PC-9 (cell line): ENCODE measurements around the gene KIAA1671.

Experiments
- EZH2 ChIP-seq: fragments of 200-600 bp; sonication (generic); IDR thresholded peaks from 2 replicates; pipeline ENCODE4 v1.8.0; 2017; ENCODE audit warnings: antibody characterized with exemption, low read depth
- TF ChIP-seq, protein P1 (sequence below): fragments of 200-600 bp; sonication (generic); conservative IDR thresholded peaks from 2 replicates; pipeline ENCODE4 v1.6.1; 2017; ENCODE audit warnings: mixed run types, antibody characterized with exemption, mild to moderate bottlenecking, moderate library complexity

DNA sequence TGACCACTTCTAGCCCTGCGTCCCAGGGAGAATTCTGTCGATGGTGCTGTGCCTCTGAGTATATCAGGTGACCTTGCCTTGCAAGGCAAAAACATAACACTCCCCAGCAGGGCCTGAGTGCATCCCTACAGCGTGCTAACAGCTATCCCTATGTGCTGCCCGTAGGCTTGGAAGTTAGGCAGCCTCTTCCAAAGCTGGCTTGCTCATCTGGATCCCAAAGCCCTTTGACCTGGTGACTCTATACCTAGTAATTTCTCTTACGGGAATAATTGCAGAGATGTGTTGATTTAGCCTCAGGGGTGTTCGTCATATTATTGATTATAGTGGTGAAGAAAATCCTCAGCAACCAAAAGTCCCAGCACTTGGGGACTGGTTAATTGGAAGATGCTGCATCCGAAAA lies 214.6 kb downstream of the KIAA1671 start:
- TF ChIP-seq, protein P1, sequence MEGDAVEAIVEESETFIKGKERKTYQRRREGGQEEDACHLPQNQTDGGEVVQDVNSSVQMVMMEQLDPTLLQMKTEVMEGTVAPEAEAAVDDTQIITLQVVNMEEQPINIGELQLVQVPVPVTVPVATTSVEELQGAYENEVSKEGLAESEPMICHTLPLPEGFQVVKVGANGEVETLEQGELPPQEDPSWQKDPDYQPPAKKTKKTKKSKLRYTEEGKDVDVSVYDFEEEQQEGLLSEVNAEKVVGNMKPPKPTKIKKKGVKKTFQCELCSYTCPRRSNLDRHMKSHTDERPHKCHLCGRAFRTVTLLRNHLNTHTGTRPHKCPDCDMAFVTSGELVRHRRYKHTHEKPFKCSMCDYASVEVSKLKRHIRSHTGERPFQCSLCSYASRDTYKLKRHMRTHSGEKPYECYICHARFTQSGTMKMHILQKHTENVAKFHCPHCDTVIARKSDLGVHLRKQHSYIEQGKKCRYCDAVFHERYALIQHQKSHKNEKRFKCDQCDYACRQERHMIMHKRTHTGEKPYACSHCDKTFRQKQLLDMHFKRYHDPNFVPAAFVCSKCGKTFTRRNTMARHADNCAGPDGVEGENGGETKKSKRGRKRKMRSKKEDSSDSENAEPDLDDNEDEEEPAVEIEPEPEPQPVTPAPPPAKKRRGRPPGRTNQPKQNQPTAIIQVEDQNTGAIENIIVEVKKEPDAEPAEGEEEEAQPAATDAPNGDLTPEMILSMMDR: no peak
- TF ChIP-seq EZH2: no peak
